Tibial nerve (tissue), 4 donors: ENCODE measurements around the gene CAV1. TPM values are rescaled to one million over a fixed set of nuclear protein-coding genes. Genes with fewer than 3 reads are reported as not detected.
A peak's percentile ranks its signal among the peaks of the same experiment; 100 is the strongest.

Experiments
- DNase-seq, 2 donors: peaks; one replicate each; pipeline ENCODE4 v3.0.0-alpha.2; 2019; ENCODE audit warnings: low spot score in 2 of 2
- H3K27ac ChIP-seq, 4 donors: fragments of 200-600 bp; sonication (generic) in 3 of 4; one replicate each; pipeline ENCODE4 v1.5.1; 2017 to 2019; ENCODE audit warnings: mild to moderate bottlenecking in 1 of 4
- H3K27me3 ChIP-seq, 2 donors: fragments of 200-600 bp; sonication (generic) in 1 of 2; one replicate each; pipeline versions ENCODE4 v1.5.1 to v1.6.0; 2017 to 2019
- H3K36me3 ChIP-seq, 3 donors: fragments of 200-600 bp; sonication (generic); one replicate each; pipeline ENCODE4 v1.5.1; 2018 to 2019
- H3K4me1 ChIP-seq, 4 donors: fragments of 200-600 bp; sonication (generic) in 3 of 4; one replicate each; pipeline ENCODE4 v1.5.1; 2017 to 2019
- H3K4me3 ChIP-seq, 4 donors: fragments of 200-600 bp; sonication (generic) in 3 of 4; one replicate each; pipeline ENCODE4 v1.5.1; 2017 to 2019; ENCODE audit warnings: mild to moderate bottlenecking in 1 of 4, moderate library complexity in 1 of 4
- H3K9me3 ChIP-seq, 4 donors: fragments of 200-600 bp; sonication (generic) in 3 of 4; one replicate each; pipeline ENCODE4 v1.5.1; 2017 to 2019
- EP300 ChIP-seq, 2 donors: sonication (generic); formaldehyde crosslinking; IDR thresholded peaks; one replicate each; pipeline ENCODE4 v1.6.1; 2017; ENCODE audit warnings: antibody characterized with exemption in 2 of 2, mild to moderate bottlenecking in 1 of 2
- POLR2A ChIP-seq, 2 donors: fragments of 450-650 bp; IDR thresholded peaks; one replicate each; pipeline ENCODE4 v1.6.1; 2017; ENCODE audit warnings: antibody characterized with exemption in 2 of 2, mild to moderate bottlenecking in 2 of 2, moderate library complexity in 2 of 2
- WGBS, 2 donors: methylation state at CpG; one replicate each; pipeline ENCODE4 v1.1.5; 2018; 5-methylcytosine and 5-hydroxymethylcytosine counted together
- total RNA-seq, 4 donors: library from RNA; depleted of rRNA; stranded (reverse); fragments of >200 nt; gene quantifications; one replicate each; pipeline ENCODE4 v1.1.0, GENCODE V29; 2016
- TF ChIP-seq, protein P1 (sequence below), 5 experiments: fragments of 200-600 bp in 3 of 5; fragments of 450-650 bp in 2 of 5; sonication (generic) in 3 of 5; IDR thresholded peaks; one replicate each; pipeline ENCODE4 v1.5.1; 2016 to 2019; ENCODE audit warnings: antibody characterized with exemption in 5 of 5, mild to moderate bottlenecking in 3 of 5, moderate library complexity in 2 of 5

CAV1 gene
- total RNA-seq, 4 donors from 2014 or later, result 196 to 375 (median 312) TPM

GRCh38 chr7:116529250-116529649 is 4.4 kb downstream of the CAV1 start:
- no peaks in the 10 kb centered on the region for H3K36me3 ChIP-seq
- H3K9me3 ChIP-seq, result no peaks in the 10 kb centered on the region
- no peak for DNase-seq
- H3K4me1 ChIP-seq, result peaks cover 0 to 68% (median 9%) of the 10 kb centered on the region in 4 donors
- H3K27me3 ChIP-seq, result no peaks in the 10 kb centered on the region
- 60 to 69% methylated on average over 1 of the region's 1 CpG for WGBS, 2 donors
- TF ChIP-seq, protein P1, sequence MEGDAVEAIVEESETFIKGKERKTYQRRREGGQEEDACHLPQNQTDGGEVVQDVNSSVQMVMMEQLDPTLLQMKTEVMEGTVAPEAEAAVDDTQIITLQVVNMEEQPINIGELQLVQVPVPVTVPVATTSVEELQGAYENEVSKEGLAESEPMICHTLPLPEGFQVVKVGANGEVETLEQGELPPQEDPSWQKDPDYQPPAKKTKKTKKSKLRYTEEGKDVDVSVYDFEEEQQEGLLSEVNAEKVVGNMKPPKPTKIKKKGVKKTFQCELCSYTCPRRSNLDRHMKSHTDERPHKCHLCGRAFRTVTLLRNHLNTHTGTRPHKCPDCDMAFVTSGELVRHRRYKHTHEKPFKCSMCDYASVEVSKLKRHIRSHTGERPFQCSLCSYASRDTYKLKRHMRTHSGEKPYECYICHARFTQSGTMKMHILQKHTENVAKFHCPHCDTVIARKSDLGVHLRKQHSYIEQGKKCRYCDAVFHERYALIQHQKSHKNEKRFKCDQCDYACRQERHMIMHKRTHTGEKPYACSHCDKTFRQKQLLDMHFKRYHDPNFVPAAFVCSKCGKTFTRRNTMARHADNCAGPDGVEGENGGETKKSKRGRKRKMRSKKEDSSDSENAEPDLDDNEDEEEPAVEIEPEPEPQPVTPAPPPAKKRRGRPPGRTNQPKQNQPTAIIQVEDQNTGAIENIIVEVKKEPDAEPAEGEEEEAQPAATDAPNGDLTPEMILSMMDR (IDR thresholded peaks at IDR 0.05), result no peak
- TF ChIP-seq EP300 (IDR thresholded peaks at IDR 0.05) (no peak), POLR2A (IDR thresholded peaks at IDR 0.05) (no peak)
- H3K4me3 ChIP-seq, result peak overlapping the region in 1 of 4 donors; percentile 62
- peak overlapping the region in 2 of 4 donors; percentile 87 to 88 for H3K27ac ChIP-seq

DNA sequence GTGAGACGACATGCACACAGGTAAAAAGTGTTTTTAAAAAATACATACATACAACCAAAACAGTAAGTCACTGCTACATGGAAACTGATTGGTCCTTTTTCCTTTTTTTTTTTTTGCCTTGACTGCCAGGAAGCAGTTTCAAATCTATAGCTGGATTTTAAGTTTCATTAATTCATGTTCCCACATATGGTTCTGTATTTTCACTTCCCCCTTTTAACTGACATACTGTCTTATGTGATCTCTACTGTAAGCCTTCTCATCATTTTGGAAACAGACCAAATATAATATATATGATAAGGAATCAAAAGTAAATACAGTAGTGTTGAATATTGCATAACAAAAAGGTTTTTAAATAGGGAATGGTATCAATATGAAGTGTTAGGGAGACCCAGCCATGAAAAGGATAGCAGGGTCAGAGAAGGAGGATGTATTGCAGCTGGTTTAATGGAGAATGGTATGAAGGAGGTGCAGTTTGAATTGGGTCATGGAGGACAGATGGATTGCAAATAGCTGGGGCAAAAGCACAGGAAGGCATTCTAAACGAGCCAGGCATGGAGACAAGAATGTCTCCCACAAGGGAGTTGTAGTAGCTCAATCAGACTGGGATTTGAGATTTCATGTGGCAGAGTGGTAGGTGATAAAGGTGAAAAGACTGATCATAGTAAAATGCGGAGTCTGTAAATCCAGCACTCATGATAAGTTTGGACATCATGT is 5.4 kb downstream of the CAV1 start:
- Histone ChIP-seq H3K27me3 (no peaks in the 10 kb centered on the region), H3K9me3 (no peaks in the 10 kb centered on the region), H3K4me3 (peak overlapping the region in 3 of 4 donors; percentile 0 to 62 (median 14)), H3K36me3 (no peaks in the 10 kb centered on the region), H3K4me1 (peaks cover 0 to 68% (median 9%) of the 10 kb centered on the region in 4 donors), H3K27ac (peak overlapping the region in 2 of 4 donors; percentile 30 to 87)
- no peak for DNase-seq
- TF ChIP-seq POLR2A (IDR thresholded peaks at IDR 0.05), result no peak
- 57 to 60% methylated on average over 3 of the region's 3 CpGs for WGBS, 2 donors

GRCh38 chr7:116532102-116532688 is 7.4 kb downstream of the CAV1 start:
- 66 to 74% methylated on average over 3 of the region's 3 CpGs for WGBS, 2 donors
- Histone ChIP-seq H3K27ac (peak overlapping the region in 1 of 4 donors; percentile 33), H3K4me1 (peaks cover 0 to 68% (median 9%) of the 10 kb centered on the region in 4 donors), H3K36me3 (peaks cover 0 to 9% (median 0%) of the 10 kb centered on the region in 3 donors), H3K27me3 (no peaks in the 10 kb centered on the region), H3K9me3 (no peaks in the 10 kb centered on the region), H3K4me3 (peak overlapping the region in 1 of 4 donors; percentile 10)
- TF ChIP-seq POLR2A (IDR thresholded peaks at IDR 0.05) (no peak), EP300 (IDR thresholded peaks at IDR 0.05) (no peak)
- TF ChIP-seq, protein P1 (IDR thresholded peaks at IDR 0.05), result no peak
- no peak for DNase-seq

DNA sequence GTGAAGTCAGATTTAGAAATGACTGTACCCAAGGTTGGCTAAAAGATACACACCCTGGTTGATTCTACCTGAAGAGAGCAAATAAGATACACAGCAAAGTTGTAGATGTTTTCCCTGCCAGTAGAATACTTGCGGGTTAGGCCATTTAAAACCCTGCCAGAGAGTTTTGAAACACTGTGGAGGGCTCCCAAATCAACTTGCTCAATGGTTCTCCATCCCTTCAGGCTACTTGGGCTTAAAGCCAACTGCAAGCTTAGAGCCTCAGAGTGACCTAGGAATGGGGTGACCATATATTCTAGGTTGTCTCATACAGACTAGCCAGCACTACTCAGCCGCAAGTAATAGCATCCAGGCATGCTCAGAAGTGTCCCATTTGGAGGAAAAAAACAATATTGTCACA is 10.0 kb downstream of the CAV1 start:
- peak in 1 of 2 donors; percentile 50 for DNase-seq
- no peaks in the 10 kb centered on the region for H3K9me3 ChIP-seq
- H3K27me3 ChIP-seq, result no peaks in the 10 kb centered on the region
- no peak overlapping the region for H3K4me3 ChIP-seq
- H3K4me1 ChIP-seq, result peaks cover 0 to 51% (median 0%) of the 10 kb centered on the region in 4 donors
- peak overlapping the region in 3 of 4 donors; percentile 18 to 44 (median 25) for H3K27ac ChIP-seq
- 81 to 82% methylated on average over 2 of the region's 2 CpGs for WGBS, 2 donors
- TF ChIP-seq POLR2A (IDR thresholded peaks at IDR 0.05) (no peak), EP300 (IDR thresholded peaks at IDR 0.05) (peak in 1 of 2 donors; percentile 74)
- TF ChIP-seq, protein P1 (IDR thresholded peaks at IDR 0.05), result no peak
- peaks cover 0 to 29% (median 0%) of the 10 kb centered on the region in 3 donors for H3K36me3 ChIP-seq

- 49 to 52% methylated on average over 1 of the region's 1 CpG for WGBS, 2 donors
- no peak for DNase-seq
- H3K27ac ChIP-seq, result peak overlapping the region in 2 of 4 donors; percentile 25 to 44
- no peak overlapping the region for H3K4me3 ChIP-seq
- TF ChIP-seq EP300 (IDR thresholded peaks at IDR 0.05) (no peak), POLR2A (IDR thresholded peaks at IDR 0.05) (no peak)
- TF ChIP-seq, protein P1 (IDR thresholded peaks at IDR 0.05), result no peak
- H3K27me3 ChIP-seq, result no peaks in the 10 kb centered on the region
- no peaks in the 10 kb centered on the region for H3K9me3 ChIP-seq
- H3K4me1 ChIP-seq, result peaks cover 0 to 47% (median 0%) of the 10 kb centered on the region in 4 donors
- peaks cover 0 to 29% (median 0%) of the 10 kb centered on the region in 3 donors for H3K36me3 ChIP-seq
These were observed 10.6 kb downstream of the CAV1 start for GRCh38 chr7:116535416-116535815.
